MM.1S (cell line): Measurements from ENCODE around the gene ARFGEF3.

Experiments
- DNase-seq: peaks from one replicate; pipeline ENCODE4 v3.0.0-alpha.2; 2015
- H2AFZ ChIP-seq: fragments of 300-600 bp; sonication (generic); 2 replicates; pipeline ENCODE4 v1.6.0; 2016; ENCODE audit warnings: antibody characterized with exemption, low read length
- H3F3A ChIP-seq: fragments of 300-600 bp; sonication (generic); 2 replicates; pipeline ENCODE4 v1.6.1; 2016; ENCODE audit warnings: mild to moderate bottlenecking, antibody characterized with exemption, low read length, moderate library complexity, mixed read lengths; ENCODE audit not compliant: insufficient read depth
- H3K27ac ChIP-seq: fragments of 300-600 bp; sonication (generic); 2 replicates; pipeline ENCODE4 v1.5.1; 2016; ENCODE audit warnings: mild to moderate bottlenecking, low read length
- H3K27me3 ChIP-seq: fragments of 300-600 bp; sonication (generic); replicated peaks from 2 replicates; pipeline ENCODE4 v1.6.0; 2016; ENCODE audit warnings: low read length; ENCODE audit not compliant: insufficient read depth
- H3K36me3 ChIP-seq: fragments of 300-600 bp; sonication (generic); replicated peaks from 2 replicates; pipeline ENCODE4 v1.6.1; 2016; ENCODE audit warnings: mild to moderate bottlenecking, low read length, mixed read lengths; ENCODE audit not compliant: insufficient read depth
- H3K4me1 ChIP-seq: fragments of 300-600 bp; sonication (generic); 2 replicates; pipeline ENCODE4 v1.6.1; 2016; ENCODE audit warnings: low read length, mixed read lengths
- H3K4me2 ChIP-seq: fragments of 300-600 bp; sonication (generic); 2 replicates; pipeline ENCODE4 v1.6.0; 2016; ENCODE audit warnings: low read depth, low read length
- H3K4me3 ChIP-seq: fragments of 300-600 bp; sonication (generic); 2 replicates; pipeline ENCODE4 v1.5.1; 2016; ENCODE audit warnings: low read length, mixed read lengths
- H3K79me2 ChIP-seq: fragments of 300-600 bp; sonication (generic); 2 replicates; pipeline ENCODE4 v1.6.1; 2016; ENCODE audit warnings: mixed run types, low read length, mixed read lengths
- H3K9ac ChIP-seq: fragments of 300-600 bp; sonication (generic); 2 replicates; pipeline ENCODE4 v1.6.1; 2016; ENCODE audit warnings: low read length, mixed read lengths
- H3K9me2 ChIP-seq: fragments of 300-600 bp; sonication (generic); replicated peaks from 2 replicates; pipeline ENCODE4 v1.6.1; 2016; ENCODE audit warnings: mild to moderate bottlenecking, low read length, mixed read lengths; ENCODE audit not compliant: insufficient read depth
- H3K9me3 ChIP-seq: fragments of 300-600 bp; sonication (generic); replicated peaks from 2 replicates; pipeline ENCODE4 v1.6.1; 2016; ENCODE audit warnings: mild to moderate bottlenecking, low read length, mixed read lengths; ENCODE audit not compliant: insufficient read depth
- H4K20me1 ChIP-seq: fragments of 300-600 bp; sonication (generic); 2 replicates; pipeline ENCODE4 v1.6.1; 2016; ENCODE audit warnings: mild to moderate bottlenecking, low read length, moderate library complexity, mixed read lengths; ENCODE audit not compliant: insufficient read depth
- EZH2 ChIP-seq: fragments of 300-600 bp; sonication (generic); optimal IDR thresholded peaks from 2 replicates; pipeline ENCODE3; 2017; ENCODE audit warnings: low read depth, mild to moderate bottlenecking, antibody characterized with exemption, low read length, mixed read lengths
- EZH2phosphoT487 ChIP-seq: fragments of 300-600 bp; sonication (generic); IDR thresholded peaks from 2 replicates; pipeline ENCODE4 v1.6.1; 2018; ENCODE audit warnings: antibody characterized with exemption, low read length
- TF ChIP-seq, protein P1 (sequence below): fragments of 300-600 bp; sonication (generic); IDR thresholded peaks from 2 replicates; pipeline ENCODE4 v1.5.1; 2016; ENCODE audit warnings: antibody characterized with exemption, low read length, mixed read lengths

Gene ARFGEF3

DNA sequence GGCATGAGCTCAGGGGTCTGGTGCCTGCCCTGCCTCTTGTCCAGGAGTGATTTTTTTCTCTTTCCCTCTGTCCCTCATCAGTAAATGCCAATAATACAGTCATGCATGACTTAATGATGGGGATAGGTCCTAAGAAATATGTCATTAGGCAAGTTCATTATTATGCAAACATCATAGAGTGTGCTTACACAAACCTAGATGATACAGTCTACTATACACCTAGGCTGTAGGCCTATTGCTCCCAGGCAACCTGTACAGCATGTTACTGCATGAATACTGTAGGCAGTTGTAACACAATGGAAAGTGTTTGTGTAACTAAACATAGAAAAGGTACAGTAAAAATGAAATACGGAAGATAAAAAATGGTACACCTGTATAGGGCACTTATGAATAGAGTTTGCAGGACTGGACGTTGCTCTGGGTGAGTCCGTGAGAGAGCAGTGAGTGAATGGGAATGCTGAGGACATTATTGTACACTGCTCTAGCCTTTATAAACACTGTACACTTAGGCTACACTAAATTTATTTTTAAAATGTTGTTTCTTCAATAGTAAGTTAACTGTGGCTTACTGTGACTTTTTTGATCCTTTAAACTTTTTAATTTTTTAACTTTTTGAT is 34.5 kb downstream of the ARFGEF3 start:
- no peaks in the 10 kb centered on the region for H3K27me3 ChIP-seq
- H3K4me3 ChIP-seq: no peak overlapping the region
- H3K9ac ChIP-seq: no peak overlapping the region
- DNase-seq: no peak
- H3K4me2 ChIP-seq: no peak overlapping the region
- TF ChIP-seq EZH2 (no peak), EZH2phosphoT487 (no peak)
- TF ChIP-seq, protein P1, sequence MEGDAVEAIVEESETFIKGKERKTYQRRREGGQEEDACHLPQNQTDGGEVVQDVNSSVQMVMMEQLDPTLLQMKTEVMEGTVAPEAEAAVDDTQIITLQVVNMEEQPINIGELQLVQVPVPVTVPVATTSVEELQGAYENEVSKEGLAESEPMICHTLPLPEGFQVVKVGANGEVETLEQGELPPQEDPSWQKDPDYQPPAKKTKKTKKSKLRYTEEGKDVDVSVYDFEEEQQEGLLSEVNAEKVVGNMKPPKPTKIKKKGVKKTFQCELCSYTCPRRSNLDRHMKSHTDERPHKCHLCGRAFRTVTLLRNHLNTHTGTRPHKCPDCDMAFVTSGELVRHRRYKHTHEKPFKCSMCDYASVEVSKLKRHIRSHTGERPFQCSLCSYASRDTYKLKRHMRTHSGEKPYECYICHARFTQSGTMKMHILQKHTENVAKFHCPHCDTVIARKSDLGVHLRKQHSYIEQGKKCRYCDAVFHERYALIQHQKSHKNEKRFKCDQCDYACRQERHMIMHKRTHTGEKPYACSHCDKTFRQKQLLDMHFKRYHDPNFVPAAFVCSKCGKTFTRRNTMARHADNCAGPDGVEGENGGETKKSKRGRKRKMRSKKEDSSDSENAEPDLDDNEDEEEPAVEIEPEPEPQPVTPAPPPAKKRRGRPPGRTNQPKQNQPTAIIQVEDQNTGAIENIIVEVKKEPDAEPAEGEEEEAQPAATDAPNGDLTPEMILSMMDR: no peak
- no peaks in the 10 kb centered on the region for H3K36me3 ChIP-seq
- H3K9me3 ChIP-seq: no peaks in the 10 kb centered on the region
- H2AFZ ChIP-seq: no peak overlapping the region
- no peaks in the 10 kb centered on the region for H3K4me1 ChIP-seq
- H3K79me2 ChIP-seq: peaks cover 7% of the 10 kb centered on the region; the same call in 1 of the 2 replicates
- no peaks in the 10 kb centered on the region for H3K9me2 ChIP-seq
- H4K20me1 ChIP-seq: no peaks in the 10 kb centered on the region
- no peak overlapping the region for H3K27ac ChIP-seq
- H3F3A ChIP-seq: no peaks in the 10 kb centered on the region

DNA sequence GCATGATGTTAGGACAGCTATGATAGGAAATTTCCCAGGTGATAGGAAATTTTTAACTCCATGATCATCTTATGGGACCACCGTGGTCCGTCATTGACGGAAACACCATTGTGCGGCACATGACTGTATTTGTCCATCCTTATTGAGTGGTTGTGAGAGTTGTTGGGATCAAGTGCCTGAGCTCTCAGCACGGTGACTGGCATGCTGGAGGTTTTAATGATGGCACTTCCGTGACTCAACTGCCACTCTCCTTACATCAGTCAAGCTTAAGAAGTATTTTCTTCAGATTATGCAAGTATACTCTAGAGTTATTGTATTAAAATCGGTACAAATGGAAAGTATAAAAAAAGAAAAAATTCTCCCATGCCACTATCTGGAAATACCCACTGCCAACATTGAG is 35.8 kb downstream of the ARFGEF3 start:
- H3K36me3 ChIP-seq: no peaks in the 10 kb centered on the region
- no peak for DNase-seq
- no peak for TF ChIP-seq EZH2
- TF ChIP-seq EZH2phosphoT487: no peak
- TF ChIP-seq, protein P1: no peak
- H3K27me3 ChIP-seq: no peaks in the 10 kb centered on the region
- no peak overlapping the region for H2AFZ ChIP-seq
- H3K4me1 ChIP-seq: no peaks in the 10 kb centered on the region
- no peak overlapping the region for H3K9ac ChIP-seq
- H3K27ac ChIP-seq: no peak overlapping the region
- H3K9me2 ChIP-seq: no peaks in the 10 kb centered on the region
- H3K9me3 ChIP-seq: no peaks in the 10 kb centered on the region
- no peaks in the 10 kb centered on the region for H3F3A ChIP-seq
- peaks cover 7% of the 10 kb centered on the region; the same call in 1 of the 2 replicates for H3K79me2 ChIP-seq
- no peaks in the 10 kb centered on the region for H4K20me1 ChIP-seq
- no peak overlapping the region for H3K4me3 ChIP-seq
- H3K4me2 ChIP-seq: no peak overlapping the region

DNA sequence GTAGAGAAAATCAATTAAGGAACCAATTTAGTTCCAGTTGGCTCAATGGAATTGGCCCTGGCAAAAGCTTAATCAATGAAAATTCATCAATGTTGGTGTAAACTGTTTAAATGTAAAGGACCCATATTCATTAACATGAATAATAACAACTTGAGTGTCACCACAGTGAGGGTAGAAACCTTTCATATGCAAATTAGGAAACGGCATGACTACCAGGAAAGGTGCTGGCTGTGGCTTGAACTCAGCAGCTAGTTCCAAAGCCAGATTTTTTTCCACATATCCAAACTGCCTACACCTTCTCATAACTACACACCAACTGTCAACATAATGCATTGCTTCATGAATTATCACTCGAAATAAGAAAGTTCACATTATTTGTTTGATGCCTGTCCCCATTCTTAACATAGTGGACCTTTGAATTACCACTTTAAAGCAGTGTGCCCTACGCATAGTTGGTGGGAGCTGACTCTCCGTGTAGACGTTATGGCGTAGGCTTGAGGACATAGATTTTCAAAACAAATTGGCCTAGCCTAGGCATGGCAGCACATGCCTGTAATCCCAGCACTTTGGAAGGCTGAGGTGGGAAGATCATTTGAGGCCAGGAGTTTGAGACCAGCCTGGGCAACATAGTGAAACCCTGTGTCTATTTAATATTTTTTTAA is 36.8 kb downstream of the ARFGEF3 start:
- Histone ChIP-seq H4K20me1 (no peaks in the 10 kb centered on the region), H3K27ac (no peak overlapping the region), H3K4me3 (no peak overlapping the region), H3K4me1 (no peaks in the 10 kb centered on the region), H3K9me3 (no peaks in the 10 kb centered on the region), H3K9ac (no peak overlapping the region), H3F3A (no peaks in the 10 kb centered on the region), H3K9me2 (no peaks in the 10 kb centered on the region), H2AFZ (no peak overlapping the region), H3K27me3 (no peaks in the 10 kb centered on the region), H3K36me3 (no peaks in the 10 kb centered on the region), H3K4me2 (no peak overlapping the region), H3K79me2 (no peaks in the 10 kb centered on the region)
- TF ChIP-seq EZH2 (no peak), EZH2phosphoT487 (no peak)
- TF ChIP-seq, protein P1: no peak
- no peak for DNase-seq
